HCT116 (cell line): ENCODE data around the gene GRIK4. TPM values are rescaled to one million over a fixed set of nuclear protein-coding genes. Genes with fewer than 3 reads are reported as not detected.

ENCODE experiments used
- ATAC-seq: fragments of 200-7000 bp; cut with Tn5 transposase; 2 replicates; pipeline ENCODE4 v1.9.1; 2020; ENCODE audit warnings: mild to moderate bottlenecking, moderate library complexity
- BruUV-seq: library from RNA; stranded (reverse); fragments of 400-500 nt; replicated peaks from 2 replicates; lab custom pipeline; 2021; lab: Mats Ljungman, UMichigan
- CTCF ChIA-PET: fragments of 300-600 bp; sonication (Branson Sonifier 250); formaldehyde crosslinking; loops from one replicate; lab custom pipeline; 2021; ENCODE audit warnings: antibody characterized with exemption; lab: Charles Lee
- POLR2A ChIA-PET: fragments of 300-600, 350-600 bp; sonication (Branson Sonifier 250); formaldehyde crosslinking; loops from one replicate; lab custom pipeline; 2021; ENCODE audit warnings: antibody characterized with exemption; lab: Charles Lee
- RAD21 ChIA-PET, 2 experiments: fragments of 300-600 bp; sonication (Branson Sonifier 250); formaldehyde crosslinking; loops; one replicate each; lab custom pipeline; 2023; ENCODE audit warnings: low total read pairs in 2 of 2; ENCODE audit not compliant: uncharacterized antibody in 2 of 2, unreplicated experiment in 2 of 2, low non-redundant PET in 1 of 2; lab: Charles Lee
- DNase-seq: peaks from one replicate; pipeline ENCODE4 v3.0.0-alpha.2; 2010; ENCODE audit warnings: low read depth, low spot score
- H2AFZ ChIP-seq: fragments of 200-600 bp; shearing (Covaris generic), sonication (generic); 2 replicates; pipeline ENCODE4 v1.6.1; 2017; ENCODE audit warnings: low read depth, mixed run types, mixed read lengths, antibody characterized with exemption, low read length; ENCODE audit not compliant: poor library complexity, severe bottlenecking
- H3K27ac ChIP-seq: 2 replicates; pipeline ENCODE4 v1.5.1; 2012; ENCODE audit warnings: low read depth, low read length
- H3K27me3 ChIP-seq: fragments of 200-600 bp; sonication (generic); 2 replicates; pipeline ENCODE4 v1.6.1; 2016; ENCODE audit warnings: mixed run types, low read length, mixed read lengths; ENCODE audit not compliant: insufficient read depth
- H3K36me3 ChIP-seq, 2 experiments: fragments of 200-500 bp in 1 of 2; fragments of 200-600 bp in 1 of 2; sonication (Bioruptor generic) in 1 of 2; sonication (generic) in 1 of 2; 2 replicates each; pipeline versions ENCODE4 v1.5.1 to v1.6.1; 2014 to 2016; ENCODE audit warnings: low read length in 2 of 2, inconsistent platforms in 1 of 2, mixed read lengths in 1 of 2, mixed run types in 1 of 2; ENCODE audit not compliant: insufficient read depth in 2 of 2, control insufficient read depth in 1 of 2
- H3K4me1 ChIP-seq, 2 experiments: fragments of 200-600 bp in 1 of 2; sonication (generic) in 1 of 2; 2 replicates each; pipeline versions ENCODE4 v1.5.1 to v1.6.1; 2012 to 2017; ENCODE audit warnings: low read length in 2 of 2, inconsistent platforms in 1 of 2, mild to moderate bottlenecking in 1 of 2, mixed read lengths in 1 of 2, mixed run types in 1 of 2, moderate library complexity in 1 of 2; ENCODE audit not compliant: insufficient read depth in 2 of 2, control insufficient read depth in 1 of 2
- H3K4me2 ChIP-seq: fragments of 200-600 bp; sonication (generic); 2 replicates; pipeline ENCODE4 v1.6.1; 2017; ENCODE audit warnings: mixed run types, low read length, mixed read lengths
- H3K4me3 ChIP-seq, 2 experiments: fragments of 200-600 bp in 1 of 2; sonication (generic) in 1 of 2; replicated peaks in 1 of 2; 2 replicates each; pipeline ENCODE4 v1.5.1; 2011 to 2016; ENCODE audit warnings: low read length in 2 of 2, control low read depth in 1 of 2, low read depth in 1 of 2, mild to moderate bottlenecking in 1 of 2, mixed read lengths in 1 of 2, mixed run types in 1 of 2
- H3K79me2 ChIP-seq: fragments of 200-600 bp; sonication (generic); 2 replicates; pipeline ENCODE4 v1.6.1; 2017; ENCODE audit warnings: mild to moderate bottlenecking, mixed run types, low read length, moderate library complexity, mixed read lengths; ENCODE audit not compliant: insufficient read depth
- H3K9ac ChIP-seq: fragments of 200-600 bp; sonication (generic); 2 replicates; pipeline ENCODE4 v1.6.1; 2016; ENCODE audit warnings: low read length, mixed read lengths
- H3K9me2 ChIP-seq: fragments of 200-600 bp; sonication (generic), shearing (Covaris generic); 2 replicates; pipeline ENCODE4 v1.6.1; 2017; ENCODE audit warnings: mixed run types, mild to moderate bottlenecking, moderate library complexity; ENCODE audit not compliant: insufficient read depth
- H3K9me3 ChIP-seq, 2 experiments: fragments of 200-500 bp in 1 of 2; fragments of 200-600 bp in 1 of 2; sonication (Bioruptor generic) in 1 of 2; sonication (generic) in 1 of 2; 2 replicates each; pipeline ENCODE4 v1.6.1; 2014 to 2017; ENCODE audit warnings: low read length in 2 of 2, mixed read lengths in 2 of 2, inconsistent platforms in 1 of 2, low read depth in 1 of 2, mild to moderate bottlenecking in 1 of 2, mixed run types in 1 of 2, moderate library complexity in 1 of 2; ENCODE audit not compliant: control insufficient read depth in 1 of 2, insufficient read depth in 1 of 2
- H4K20me1 ChIP-seq: fragments of 200-600 bp; sonication (generic), shearing (Covaris generic); 2 replicates; pipeline ENCODE4 v1.6.1; 2017; ENCODE audit warnings: mixed run types, mild to moderate bottlenecking, moderate library complexity; ENCODE audit not compliant: insufficient read depth
- ATF3 ChIP-seq: IDR thresholded peaks from 2 replicates; pipeline ENCODE4 v1.6.1; 2012
- EGR1 ChIP-seq: IDR thresholded peaks from 2 replicates; pipeline ENCODE4 v1.6.1; 2012; ENCODE audit warnings: low read depth
- ELF1 ChIP-seq: IDR thresholded peaks from 2 replicates; pipeline ENCODE4 v1.6.1; 2012; ENCODE audit warnings: low read depth, borderline replicate concordance
- EZH2 ChIP-seq: fragments of 200-600 bp; sonication (generic); IDR thresholded peaks from 2 replicates; pipeline ENCODE4 v1.6.1; 2017; ENCODE audit warnings: antibody characterized with exemption, mixed run types
- EZH2phosphoT487 ChIP-seq: fragments of 200-600 bp; IDR thresholded peaks from 2 replicates; pipeline ENCODE4 v1.6.1; 2018; ENCODE audit warnings: antibody characterized with exemption, borderline replicate concordance
- POLR2A ChIP-seq: IDR thresholded peaks from 2 replicates; pipeline ENCODE4 v1.7.0; 2011; ENCODE audit warnings: borderline replicate concordance; ENCODE audit not compliant: insufficient read depth, insufficient read length; ENCODE audit errors: extremely low read depth
- SP1 ChIP-seq: IDR thresholded peaks from 2 replicates; pipeline ENCODE4 v1.6.1; 2012; ENCODE audit warnings: low read depth
- TCF7L2 ChIP-seq: IDR thresholded peaks from 2 replicates; pipeline ENCODE4 v1.7.0; 2011; ENCODE audit warnings: borderline replicate concordance, inconsistent platforms; ENCODE audit not compliant: insufficient read depth, insufficient read length; ENCODE audit errors: extremely low read depth
- ZFX ChIP-seq: fragments of 450-650 bp; IDR thresholded peaks from 2 replicates; pipeline ENCODE4 v1.6.1; 2017
- ZNF274 ChIP-seq: fragments of 200-500 bp; sonication (Bioruptor generic); IDR thresholded peaks from 2 replicates; pipeline ENCODE4 v1.6.1; 2014; ENCODE audit warnings: mild to moderate bottlenecking, low read depth, low read length, inconsistent platforms
- intact Hi-C: fragments of 100-400 bp; cut with micrococcal nuclease; formaldehyde crosslinking; loops from 2 replicates; pipeline ENCODE4 v1.10.0; 2022
- total RNA-seq: library from RNA; stranded (reverse); gene quantifications from one replicate; pipeline ENCODE4 v1.2.1, GENCODE V29; 2021; ENCODE audit not compliant: unreplicated experiment

Gene GRIK4
- total RNA-seq, 1 experiment from 2014 or later = 0.52 TPM

DNA sequence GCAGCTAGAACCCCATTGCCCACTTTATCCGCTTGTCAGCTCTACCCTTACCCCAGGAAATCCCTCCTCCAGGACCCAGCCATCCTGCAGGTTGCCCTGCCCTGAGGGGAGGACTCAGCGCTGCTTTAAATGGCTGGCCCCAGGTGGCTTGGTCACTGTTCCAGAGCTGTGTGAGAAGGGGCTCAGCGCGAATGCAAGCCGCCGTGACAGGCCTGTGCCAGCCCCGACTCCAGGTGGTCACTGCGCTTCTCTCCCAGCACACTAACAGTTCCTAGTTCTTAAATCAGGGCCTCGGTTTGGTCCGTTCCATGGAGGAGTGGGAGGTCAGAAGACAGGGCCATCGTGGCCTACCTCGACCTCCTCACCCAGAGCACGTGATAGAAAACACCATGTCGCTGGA lies 446.6 kb downstream of the GRIK4 start:
- Histone ChIP-seq H3K79me2 (no peaks in the 10 kb centered on the region), H3K9ac (no peak overlapping the region), H3K27me3 (peaks cover 18% of the 10 kb centered on the region; the same call in 1 of the 2 replicates), H3K36me3 (no peaks in the 10 kb centered on the region), H3K27ac (no peak overlapping the region), H4K20me1 (no peaks in the 10 kb centered on the region), H3K4me3 (no peak overlapping the region), H2AFZ (no peak overlapping the region), H3K4me1 (no peaks in the 10 kb centered on the region), H3K4me2 (no peak overlapping the region), H3K9me2 (no peaks in the 10 kb centered on the region), H3K9me3 (no peaks in the 10 kb centered on the region)
- ChIA-PET CTCF (no interaction called here), POLR2A (no interaction called here), RAD21 (no interaction called here)
- ATAC-seq (no peak), DNase-seq (no peak)
- intact Hi-C loops = loop anchor here (10.0 kb wide), 1 partner anchor 273 kb away; no protein-coding TSS in a partner anchor
- TF ChIP-seq EZH2phosphoT487 (no peak), ZNF274 (no peak), ATF3 (no peak), EZH2 (no peak), EGR1 (no peak), POLR2A (no peak), ELF1 (no peak)
- no TSS peak for BruUV-seq

DNA sequence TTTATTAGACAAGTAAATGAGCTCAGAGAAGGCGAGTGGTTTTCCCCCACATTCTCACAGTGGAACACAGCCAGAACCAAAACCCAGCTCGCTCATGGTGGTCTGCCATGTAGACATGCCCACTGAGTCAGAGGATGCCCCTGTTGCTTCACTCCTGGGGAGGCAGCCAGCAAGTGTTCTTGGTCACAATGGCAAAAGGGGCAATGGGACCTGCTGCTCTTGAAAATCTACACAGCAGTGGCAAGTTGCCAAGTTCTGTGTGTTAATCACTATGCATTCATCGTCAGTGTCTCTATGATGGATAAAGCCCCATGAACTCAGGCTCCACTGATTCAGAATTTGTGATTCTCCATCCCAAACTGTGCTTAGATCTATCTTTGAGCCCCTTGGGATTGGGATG lies 447.6 kb downstream of the GRIK4 start:
- intact Hi-C loops = loop anchor here (10.0 kb wide), 1 partner anchor 274 kb away; no protein-coding TSS in a partner anchor
- peaks cover 22% of the 10 kb centered on the region; the same call in 1 of the 2 replicates for H3K27me3 ChIP-seq

More for the DNA sequence above, 447.6 kb downstream of the GRIK4 start:
- no TSS peak for BruUV-seq
- RAD21 ChIA-PET = no interaction called here
- Histone ChIP-seq H3K4me2 (no peak overlapping the region), H3K79me2 (no peaks in the 10 kb centered on the region), H3K4me3 (no peak overlapping the region), H3K9me3 (no peaks in the 10 kb centered on the region), H4K20me1 (no peaks in the 10 kb centered on the region), H3K27ac (no peak overlapping the region), H2AFZ (no peak overlapping the region), H3K9me2 (no peaks in the 10 kb centered on the region), H3K9ac (no peak overlapping the region), H3K36me3 (no peaks in the 10 kb centered on the region), H3K4me1 (no peaks in the 10 kb centered on the region)
- POLR2A ChIA-PET = no interaction called here
- DNase-seq (no peak), ATAC-seq (no peak)
- CTCF ChIA-PET = interaction anchor here (0.6 kb wide), 1 partner anchor 236 kb away, joined by 4 read pairs; no protein-coding TSS in a partner anchor
- no peak for TF ChIP-seq SP1
- no peak for TF ChIP-seq TCF7L2
- TF ChIP-seq ATF3 = no peak
- TF ChIP-seq ZFX = no peak
